Breast epithelium (tissue), 3 donors: Measurements from ENCODE around the gene DACT3.

Source experiments
- CTCF ChIP-seq, 3 donors: fragments of 450-650 bp; IDR thresholded peaks; one replicate each; pipeline ENCODE4 v1.5.1; 2016 to 2017; ENCODE audit warnings: antibody characterized with exemption in 3 of 3, mild to moderate bottlenecking in 3 of 3, moderate library complexity in 3 of 3
- POLR2A ChIP-seq: fragments of 450-650 bp; IDR thresholded peaks from one replicate; pipeline ENCODE4 v1.6.1; 2016; ENCODE audit warnings: antibody characterized with exemption, mild to moderate bottlenecking, moderate library complexity
- POLR2AphosphoS5 ChIP-seq, 3 donors: sonication (generic); formaldehyde crosslinking; IDR thresholded peaks; one replicate each; pipeline ENCODE4 v1.6.1; 2017; ENCODE audit warnings: antibody characterized with exemption in 3 of 3

DNA sequence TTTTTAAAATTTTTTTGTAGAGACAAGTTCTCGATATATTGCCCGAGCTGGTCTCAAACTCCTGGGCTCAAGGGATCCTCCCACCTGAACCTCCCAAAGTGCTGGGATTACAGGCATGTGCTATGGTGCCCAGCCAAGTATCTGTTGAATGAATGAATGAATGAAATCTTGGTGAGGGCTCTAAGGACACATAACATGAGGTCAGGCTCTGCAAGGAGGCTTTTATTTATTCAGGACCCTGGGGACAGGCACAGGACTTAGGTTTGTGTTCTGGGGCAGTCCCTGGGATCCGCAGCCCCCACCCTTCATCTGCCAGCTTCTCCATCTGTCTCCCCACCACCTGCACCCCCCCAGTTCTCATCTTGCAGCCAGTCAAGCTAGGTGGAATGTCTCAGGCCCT lies 40.7 kb downstream of the DACT3 start:
- TF ChIP-seq CTCF (IDR thresholded peaks at IDR 0.05), result no peak
- TF ChIP-seq POLR2A, result no peak
- TF ChIP-seq POLR2AphosphoS5 (IDR thresholded peaks at IDR 0.05), result no peak
